ENCODE results near the gene CHST12.
"Not testable (repeated sequence)": the region's sequence is repeated elsewhere in the genome, so short reads cannot be mapped to it uniquely, and the experiment has no call there.

CHST12 gene

DNA sequence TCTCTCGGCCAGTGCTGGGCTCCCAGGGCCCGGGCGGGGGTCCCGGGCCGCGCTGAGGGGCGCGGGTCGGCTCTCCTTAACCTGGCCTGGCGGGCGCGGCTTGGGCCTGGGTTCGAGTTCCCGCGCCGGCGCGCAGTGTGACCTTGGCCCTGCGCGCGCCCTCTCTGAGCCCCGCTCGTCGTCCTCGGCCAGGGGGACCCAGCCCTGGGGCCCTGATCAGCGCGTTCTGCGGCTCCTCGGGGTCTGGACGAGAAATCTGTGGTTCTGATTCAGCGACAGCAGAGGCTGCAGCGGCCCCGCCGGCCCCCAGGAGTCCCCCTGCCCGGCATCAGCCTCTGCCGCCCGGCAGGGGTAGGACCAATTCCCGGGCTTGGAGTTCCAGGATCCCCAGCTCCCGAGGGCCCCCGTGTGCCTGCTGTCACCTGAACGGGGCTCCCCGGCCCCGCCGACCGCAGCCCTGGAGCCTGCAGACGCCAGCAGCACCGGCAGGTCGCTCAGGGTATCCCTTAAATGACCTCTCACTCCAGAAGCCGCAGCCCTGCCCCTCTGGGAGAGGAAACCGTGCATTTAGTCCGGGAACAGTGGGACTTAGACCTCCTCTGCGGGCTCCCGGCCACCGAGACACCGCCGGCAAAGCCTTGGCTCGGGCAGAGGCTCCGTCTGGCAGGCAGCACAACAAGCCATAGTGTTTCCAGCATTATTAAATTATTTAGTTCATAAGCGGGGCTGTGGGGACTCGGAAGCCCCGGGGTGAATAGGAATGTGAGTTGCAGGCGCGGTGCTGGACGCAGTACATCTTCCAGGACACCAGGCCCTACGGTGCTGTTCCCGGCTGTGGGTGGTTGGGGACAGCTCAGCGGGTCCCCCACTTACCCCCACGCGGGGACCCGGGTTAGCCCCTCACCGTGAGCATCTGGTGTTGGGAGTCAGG lies 572 bp downstream of the CHST12 start:
- DNase-seq (ENCODE audit: low read depth) = no peak

DNA sequence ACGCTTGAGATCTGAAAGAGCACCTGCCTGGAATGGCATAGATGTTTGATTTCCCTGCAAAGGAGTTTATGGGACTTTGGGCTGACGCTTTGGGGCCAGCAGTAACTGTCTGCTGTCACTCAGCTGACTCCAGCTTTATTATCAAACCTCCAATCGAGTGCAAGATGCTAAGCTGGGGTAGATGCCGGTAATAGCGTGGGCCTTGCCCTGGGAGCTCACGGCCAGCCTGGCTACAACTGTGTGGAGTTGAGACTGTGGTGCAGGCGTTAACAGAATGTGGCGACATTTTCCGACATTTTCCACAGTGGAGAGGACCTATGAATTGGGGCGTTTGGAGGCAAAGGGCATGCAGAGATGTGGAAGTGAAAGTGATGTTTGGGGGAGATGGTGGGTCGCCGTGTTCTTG lies 1.3 kb downstream of the CHST12 start:
- no peak for DNase-seq (ENCODE audit: low read depth)

GRCh38 chr7:2405201-2405600 lies 1.8 kb downstream of the CHST12 start:
- DNase-seq (ENCODE audit: low read depth) = no peak

DNA sequence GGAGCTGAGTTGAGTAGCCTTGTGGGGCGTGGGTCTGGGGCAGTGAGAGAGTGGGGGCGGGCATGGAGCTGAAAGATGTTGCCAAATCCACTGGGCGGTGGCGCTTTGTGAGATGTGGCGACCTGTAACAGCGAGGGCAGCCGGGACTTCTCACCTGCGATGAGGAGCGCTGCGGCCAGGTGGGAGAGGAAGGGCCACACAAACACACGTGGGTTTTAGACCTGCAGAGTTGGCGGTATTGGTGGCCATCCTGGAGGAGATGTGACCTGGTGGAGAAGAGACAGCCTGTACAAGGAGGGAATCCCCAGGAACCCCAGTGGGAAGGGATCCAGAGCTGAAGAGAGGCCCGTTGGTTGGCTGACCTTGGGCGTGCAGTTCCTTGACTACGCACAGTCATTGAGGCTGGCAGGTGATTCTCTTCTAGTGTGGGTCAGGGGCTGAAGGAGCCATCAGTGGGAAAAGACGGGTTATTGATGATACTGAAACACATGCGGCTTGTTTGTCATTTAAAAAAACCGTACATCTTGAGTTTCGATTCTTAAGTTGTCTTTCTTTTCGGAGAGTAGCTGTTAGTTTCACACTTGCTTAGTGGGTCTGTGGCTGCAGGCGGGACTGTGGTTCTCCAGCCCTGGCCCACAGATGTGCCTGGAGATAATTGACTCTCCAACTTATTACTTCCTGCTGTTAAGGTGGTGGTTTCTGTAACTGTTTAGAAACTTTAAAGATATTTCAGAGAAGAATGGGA lies 2.4 kb downstream of the CHST12 start:
- DNase-seq (ENCODE audit: low read depth) = no peak

DNA sequence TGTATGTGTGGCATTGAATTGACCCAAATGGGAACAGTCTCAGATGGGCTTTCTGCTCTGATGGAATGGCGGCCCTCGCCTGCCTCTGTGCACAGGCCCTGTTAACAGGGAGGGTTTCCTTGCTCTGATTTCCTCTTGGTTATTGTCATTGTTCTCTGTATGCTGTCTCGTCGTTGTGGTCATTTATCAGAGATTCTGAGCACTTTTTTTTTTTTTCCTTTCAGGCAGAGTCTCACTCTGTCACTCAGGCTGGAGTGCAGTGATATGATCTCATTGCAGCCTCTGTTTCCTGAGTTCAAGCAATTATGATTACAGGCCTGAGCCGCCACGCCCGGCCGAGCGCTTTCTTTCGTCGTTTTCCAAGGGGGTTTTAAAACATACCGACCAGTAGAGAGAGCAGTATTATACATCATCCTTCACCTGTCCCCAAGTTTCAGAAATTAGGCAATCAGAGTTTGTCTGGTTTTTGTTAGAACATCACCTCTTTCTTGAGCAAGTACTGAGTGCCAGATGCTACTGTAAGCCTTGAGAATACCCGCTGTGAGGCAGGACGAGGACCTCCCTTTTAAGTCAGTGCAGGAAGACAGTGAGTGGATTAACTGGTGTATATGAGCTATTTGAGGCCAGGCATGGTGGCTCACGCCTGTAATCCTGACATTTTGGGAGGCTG lies 6.5 kb downstream of the CHST12 start:
- no peak for DNase-seq (ENCODE audit: low read depth)

DNA sequence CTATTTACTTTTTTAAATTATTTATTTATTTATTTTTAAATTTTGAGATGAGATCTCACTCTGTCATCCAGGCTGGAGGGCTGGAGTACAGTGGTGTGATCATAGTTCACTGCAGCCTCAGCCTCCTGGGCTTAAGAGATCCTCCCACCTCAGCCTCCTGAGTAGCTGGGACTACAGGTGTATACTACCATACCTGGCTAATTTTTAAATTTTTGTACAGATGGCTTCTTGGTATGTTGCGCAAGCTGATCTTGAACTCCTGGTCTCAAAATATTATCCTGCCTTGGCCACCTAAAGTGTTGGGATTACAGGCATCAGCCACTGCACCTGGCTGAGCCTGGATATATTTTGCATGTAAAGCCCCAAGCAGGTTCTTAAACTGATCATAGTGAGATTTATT lies 7.6 kb downstream of the CHST12 start:
- no peak for DNase-seq (ENCODE audit: low read depth)

DNA sequence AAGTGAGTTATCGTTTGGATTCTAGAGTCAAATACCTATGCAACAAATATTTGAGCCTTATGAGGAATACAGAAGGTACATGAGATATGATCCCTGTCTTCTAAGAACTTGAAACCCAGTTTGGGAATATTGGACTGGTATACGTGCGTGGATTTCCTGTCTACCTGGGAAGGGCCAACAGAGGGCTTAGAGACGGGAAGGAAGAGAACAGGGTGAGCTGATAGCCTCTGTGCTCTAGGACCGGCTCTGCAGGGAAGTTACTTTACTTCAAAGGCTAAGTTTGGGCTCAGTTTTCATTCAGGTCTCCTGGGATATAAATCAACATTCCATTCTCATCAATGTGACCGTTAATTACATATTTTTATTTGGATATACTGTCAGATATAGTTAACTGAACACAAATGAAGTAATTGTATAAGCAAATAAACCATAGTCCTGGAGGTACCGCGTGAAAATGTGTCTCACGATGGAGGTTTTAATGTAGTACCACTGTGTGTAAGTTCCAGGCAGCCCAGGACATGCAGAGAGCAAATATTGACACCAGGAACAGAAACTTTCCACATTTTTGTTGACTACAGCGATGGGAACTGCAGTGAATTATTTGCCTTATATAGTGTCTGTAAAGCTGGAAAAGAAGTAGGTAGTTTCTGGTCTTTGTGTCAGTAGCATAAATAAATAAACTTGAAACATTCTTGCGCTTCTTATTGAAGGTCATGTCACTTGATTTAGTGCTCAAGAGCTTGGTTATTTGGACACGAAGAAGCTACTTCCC lies 8.6 kb downstream of the CHST12 start:
- DNase-seq (ENCODE audit: low read depth) = no peak

DNA sequence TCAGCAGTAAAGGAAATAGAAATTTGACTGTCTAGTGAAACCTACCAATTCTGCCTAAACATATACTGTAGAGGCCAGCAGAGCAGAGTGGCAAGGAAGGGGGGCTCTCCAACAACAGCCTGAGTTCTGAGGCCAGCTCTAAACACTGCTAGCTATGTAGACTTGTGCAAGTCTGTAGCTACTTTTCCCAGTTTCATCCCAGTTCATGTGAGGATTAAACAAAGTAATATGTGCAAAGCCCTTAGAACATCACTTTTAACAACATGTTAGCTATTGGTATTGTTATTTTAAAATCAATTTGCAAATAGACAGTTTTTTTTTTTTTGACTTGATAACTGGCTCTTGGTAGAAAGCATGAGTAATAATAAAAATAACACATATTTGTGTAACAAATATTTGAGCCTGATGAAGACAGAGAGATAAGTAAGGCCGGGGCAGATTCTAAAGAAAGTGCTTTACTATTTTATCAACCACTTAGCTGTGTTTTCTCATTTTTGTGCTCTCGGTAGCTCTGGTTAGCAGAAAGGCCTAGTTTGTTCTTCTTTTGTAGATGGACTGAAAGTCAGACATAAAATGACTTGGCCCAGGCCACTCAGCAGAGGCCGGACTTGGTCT lies 9.3 kb downstream of the CHST12 start:
- no peak for DNase-seq (ENCODE audit: low read depth)

- no peak for DNase-seq (ENCODE audit: low read depth)
Observed at GRCh38 chr7:2416063-2416462, 12.7 kb downstream of the CHST12 start.

DNA sequence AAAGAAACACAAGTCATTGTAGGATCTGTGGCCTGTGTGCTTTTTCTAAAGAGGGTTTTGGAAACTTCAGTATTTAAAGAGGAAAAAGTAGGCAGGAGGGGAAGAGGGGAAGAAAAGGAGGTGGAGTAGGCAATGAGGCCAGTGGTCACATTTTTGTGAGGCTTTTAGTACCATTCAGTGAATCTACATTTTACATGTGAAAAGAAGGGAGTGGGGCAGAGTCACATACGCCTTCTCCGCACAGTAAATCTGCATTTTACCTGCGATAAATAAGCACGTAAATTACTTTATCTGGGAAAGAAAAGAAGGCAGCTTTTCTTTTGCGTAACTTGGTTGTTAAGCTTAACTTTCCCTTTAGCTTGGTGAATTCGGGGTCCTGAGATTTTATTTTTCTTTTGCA lies 13.2 kb downstream of the CHST12 start:
- DNase-seq (ENCODE audit: low read depth) = no peak

- not testable (repeated sequence) for DNase-seq (ENCODE audit: low read depth)
Observed at GRCh38 chr7:2417178-2417577, 13.8 kb downstream of the CHST12 start.

GRCh38 chr7:2417981-2418481 lies 14.6 kb downstream of the CHST12 start:
- no peak for DNase-seq (ENCODE audit: low read depth)

DNA sequence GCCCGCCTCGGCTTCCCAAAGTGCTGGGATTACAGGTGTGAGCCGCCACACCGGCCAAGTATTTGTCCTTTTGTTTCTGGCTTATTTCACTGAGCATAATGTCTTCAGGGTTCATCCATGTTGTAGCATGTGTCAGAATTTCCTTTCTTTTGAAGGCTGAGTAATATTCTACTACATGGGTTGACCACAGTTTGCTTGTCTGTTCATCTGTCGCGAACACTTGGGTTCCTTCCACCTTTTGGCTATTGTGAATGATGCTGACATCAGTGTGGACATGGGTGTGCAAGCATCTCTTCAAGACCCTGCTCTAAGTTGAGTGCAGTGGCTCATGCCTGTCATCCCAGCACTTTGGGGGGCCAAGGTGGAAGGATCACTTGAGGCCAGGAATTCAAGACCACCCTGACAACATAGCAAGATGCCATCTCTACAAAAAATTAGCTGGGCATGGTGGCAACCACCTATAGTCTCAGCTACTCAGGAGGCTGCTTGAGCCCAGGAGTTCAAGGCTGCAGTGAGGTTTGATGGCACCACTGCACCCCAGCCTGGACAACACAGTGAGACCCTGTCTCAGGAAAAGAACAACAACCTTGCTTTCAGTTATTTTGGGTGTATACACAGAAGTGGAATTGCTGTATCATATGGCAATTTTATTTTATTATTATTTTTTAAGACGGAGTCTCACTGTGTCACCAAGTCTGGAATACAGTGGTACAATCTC lies 17.0 kb downstream of the CHST12 start:
- no peak for DNase-seq (ENCODE audit: low read depth)

DNA sequence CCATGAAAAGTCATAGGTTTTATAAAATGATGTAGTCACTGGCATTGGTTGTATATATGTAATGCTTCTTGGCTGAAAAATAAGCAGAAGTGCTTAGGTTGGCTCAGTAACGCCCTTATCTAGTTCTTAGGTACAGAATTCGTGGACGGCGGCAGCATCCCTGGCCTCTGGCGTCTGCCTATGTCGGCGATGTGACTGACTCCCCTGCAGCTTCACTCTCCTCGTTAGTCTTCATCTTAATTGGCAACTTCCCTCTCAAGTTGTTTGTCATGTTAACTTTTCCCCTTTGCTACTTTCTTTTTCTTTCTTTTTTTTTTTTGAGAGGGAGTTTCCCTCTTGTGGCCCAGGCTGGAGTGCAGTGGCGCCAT lies 18.5 kb downstream of the CHST12 start:
- DNase-seq (ENCODE audit: low read depth) = no peak

- no peak for DNase-seq (ENCODE audit: low read depth)
Observed at GRCh38 chr7:2425749-2426148, 22.3 kb downstream of the CHST12 start.

- peak; percentile 10 for DNase-seq (ENCODE audit: low read depth)
Observed at GRCh38 chr7:2431260-2431867, 28.0 kb downstream of the CHST12 start.

GRCh38 chr7:2432910-2433712 lies 29.7 kb downstream of the CHST12 start:
- no peak for DNase-seq (ENCODE audit: low read depth)

- no peak for DNase-seq (ENCODE audit: low read depth)
Observed at GRCh38 chr7:2433713-2434550, 30.5 kb downstream of the CHST12 start.
